HEK293T (cell line): ENCODE data around the gene MAP6D1.

Experiments
- ARNT ChIP-seq: fragments of 450-650 bp; IDR thresholded peaks from 2 replicates; pipeline ENCODE4 v1.6.1; 2017; ENCODE audit warnings: mild to moderate bottlenecking
- BHLHE40 ChIP-seq: fragments of 450-650 bp; IDR thresholded peaks from 2 replicates; pipeline ENCODE4 v1.6.1; 2016; ENCODE audit warnings: mild to moderate bottlenecking, moderate library complexity, borderline replicate concordance
- CTBP1 ChIP-seq: fragments of 450-650 bp; IDR thresholded peaks from 2 replicates; pipeline ENCODE4 v1.6.1; 2016; ENCODE audit warnings: borderline replicate concordance
- FOXA1 ChIP-seq: fragments of 450-650 bp; IDR thresholded peaks from 2 replicates; pipeline ENCODE4 v1.6.1; 2016; ENCODE audit warnings: mild to moderate bottlenecking
- FOXK2 ChIP-seq: fragments of 450-650 bp; IDR thresholded peaks from 2 replicates; pipeline ENCODE4 v1.6.1; 2016; ENCODE audit warnings: mild to moderate bottlenecking
- FOXM1 ChIP-seq: fragments of 450-650 bp; IDR thresholded peaks from 2 replicates; pipeline ENCODE4 v1.6.1; 2017; ENCODE audit warnings: mild to moderate bottlenecking, borderline replicate concordance
- HDGF ChIP-seq: fragments of 450-650 bp; IDR thresholded peaks from 2 replicates; pipeline ENCODE4 v1.6.1; 2017; ENCODE audit warnings: antibody characterized with exemption, borderline replicate concordance
- NFRKB ChIP-seq: fragments of 450-650 bp; IDR thresholded peaks from 2 replicates; pipeline ENCODE4 v1.6.1; 2016; ENCODE audit warnings: mild to moderate bottlenecking, moderate library complexity
- SP1 ChIP-seq: fragments of 450-650 bp; IDR thresholded peaks from 2 replicates; pipeline ENCODE4 v1.6.1; 2017
- SUZ12 ChIP-seq: fragments of 450-650 bp; IDR thresholded peaks from 2 replicates; pipeline ENCODE4 v1.6.1; 2016; ENCODE audit warnings: mild to moderate bottlenecking
- TARDBP ChIP-seq: fragments of 450-650 bp; IDR thresholded peaks from 2 replicates; pipeline ENCODE4 v1.6.1; 2016
- ZNF384 ChIP-seq: fragments of 450-650 bp; IDR thresholded peaks from 2 replicates; pipeline ENCODE4 v1.6.1; 2016

DNA sequence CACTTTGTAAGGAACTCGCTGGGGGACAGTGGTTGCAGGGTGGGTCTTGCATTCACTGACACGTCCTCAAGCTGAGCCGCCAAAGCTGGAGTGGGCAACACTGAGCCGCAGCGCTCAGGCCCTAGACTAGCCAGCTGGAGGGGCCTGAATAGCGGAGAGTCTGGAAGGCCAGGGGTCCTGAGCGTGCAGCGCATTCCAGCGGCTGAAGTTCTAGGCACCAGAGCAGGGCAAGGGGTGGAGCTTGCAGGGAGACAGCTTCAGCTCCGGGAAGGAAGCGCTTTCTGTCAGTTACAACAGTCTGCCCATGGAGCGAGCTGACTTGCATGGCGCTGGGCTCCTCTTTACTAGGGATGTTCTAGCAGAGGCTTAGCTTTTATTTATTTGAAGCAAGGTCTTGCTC, 2.7 kb downstream of the MAP6D1 start:
- TF ChIP-seq SP1 (no peak), SUZ12 (no peak), BHLHE40 (no peak), NFRKB (no peak), FOXA1 (no peak), ZNF384 (no peak), CTBP1 (no peak), FOXK2 (no peak), ARNT (no peak), FOXM1 (no peak), TARDBP (no peak), HDGF (no peak)
